ENCODE data around the gene C1QL4. TPM values are rescaled to one million over a fixed set of nuclear protein-coding genes. Genes with fewer than 3 reads are reported as not detected.

The C1QL4 gene
- total RNA-seq, 1 donor from 2014 or later = 2.0 TPM

DNA sequence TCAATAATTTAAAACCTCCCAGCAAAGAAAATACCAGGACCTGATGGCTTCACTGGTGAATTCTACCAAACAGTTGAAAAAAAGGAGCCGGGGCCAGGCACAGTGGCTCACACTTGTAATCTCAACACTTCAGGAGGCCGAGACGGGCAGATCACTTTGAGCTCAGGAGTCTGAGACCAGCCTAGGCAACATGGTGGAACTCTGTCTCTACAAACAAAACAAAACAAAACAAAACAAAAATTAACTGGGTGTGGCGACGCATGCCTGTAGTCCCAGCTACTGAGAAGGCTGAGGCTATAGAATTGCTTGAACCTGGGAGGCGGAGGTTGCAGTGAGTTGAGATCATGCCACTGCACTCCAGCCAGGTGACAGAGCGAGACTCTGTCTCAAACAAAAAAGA lies 27.6 kb downstream of the C1QL4 start:
- Histone ChIP-seq H3K4me1 (no peaks in the 10 kb centered on the region), H3K36me3 (no peaks in the 10 kb centered on the region), H3K27me3 (no peaks in the 10 kb centered on the region), H3K4me3 (no peak overlapping the region), H3K27ac (no peak overlapping the region), H3K9me3 (no peaks in the 10 kb centered on the region)
- TF ChIP-seq, protein P1, sequence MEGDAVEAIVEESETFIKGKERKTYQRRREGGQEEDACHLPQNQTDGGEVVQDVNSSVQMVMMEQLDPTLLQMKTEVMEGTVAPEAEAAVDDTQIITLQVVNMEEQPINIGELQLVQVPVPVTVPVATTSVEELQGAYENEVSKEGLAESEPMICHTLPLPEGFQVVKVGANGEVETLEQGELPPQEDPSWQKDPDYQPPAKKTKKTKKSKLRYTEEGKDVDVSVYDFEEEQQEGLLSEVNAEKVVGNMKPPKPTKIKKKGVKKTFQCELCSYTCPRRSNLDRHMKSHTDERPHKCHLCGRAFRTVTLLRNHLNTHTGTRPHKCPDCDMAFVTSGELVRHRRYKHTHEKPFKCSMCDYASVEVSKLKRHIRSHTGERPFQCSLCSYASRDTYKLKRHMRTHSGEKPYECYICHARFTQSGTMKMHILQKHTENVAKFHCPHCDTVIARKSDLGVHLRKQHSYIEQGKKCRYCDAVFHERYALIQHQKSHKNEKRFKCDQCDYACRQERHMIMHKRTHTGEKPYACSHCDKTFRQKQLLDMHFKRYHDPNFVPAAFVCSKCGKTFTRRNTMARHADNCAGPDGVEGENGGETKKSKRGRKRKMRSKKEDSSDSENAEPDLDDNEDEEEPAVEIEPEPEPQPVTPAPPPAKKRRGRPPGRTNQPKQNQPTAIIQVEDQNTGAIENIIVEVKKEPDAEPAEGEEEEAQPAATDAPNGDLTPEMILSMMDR (IDR thresholded peaks at IDR 0.05) = no peak
- no peak for TF ChIP-seq POLR2A (IDR thresholded peaks at IDR 0.05)
- TF ChIP-seq POLR2AphosphoS5 (IDR thresholded peaks at IDR 0.05; ENCODE audit: insufficient read depth in 1 of 2, low read depth in 1 of 2) = no peak
- DNase-seq (ENCODE audit: extremely low spot score in 2 of 2) = no peak
- intact Hi-C loops (cut with DNase I) = no loop called here

DNA sequence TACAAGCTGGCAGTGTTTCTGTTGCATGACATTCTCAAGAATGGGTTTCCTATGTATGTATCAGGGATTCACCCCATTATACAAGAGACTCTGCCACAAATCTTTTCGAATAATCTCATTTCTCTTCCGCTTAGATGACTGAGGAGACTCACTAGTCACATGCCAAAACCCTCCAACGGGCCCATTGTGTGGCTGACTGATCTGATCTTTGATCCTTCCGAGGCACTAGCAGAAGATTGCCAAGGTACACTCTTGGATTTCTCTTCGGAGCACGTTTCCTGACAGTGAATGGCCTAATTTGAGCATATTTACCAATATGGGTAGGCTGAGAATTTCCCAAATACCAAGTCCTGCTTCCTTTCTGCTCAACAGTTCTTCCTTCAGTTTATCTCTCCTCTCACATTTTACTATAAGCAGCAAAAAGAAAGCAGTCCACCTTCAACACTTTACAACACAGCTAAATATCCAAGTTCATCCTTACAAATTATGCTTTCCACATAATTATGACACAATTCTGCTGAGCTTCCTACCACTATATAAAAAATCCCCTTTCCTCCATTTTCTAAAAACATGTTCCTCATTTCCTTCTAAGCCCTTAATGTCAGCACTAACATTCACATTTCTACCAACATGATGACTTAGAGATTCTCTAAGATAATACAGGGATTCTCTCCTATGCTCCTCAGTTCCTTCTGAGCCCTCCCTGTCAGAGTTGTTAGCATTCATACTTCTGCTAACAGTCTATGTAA lies 31.1 kb downstream of the C1QL4 start:
- no peaks in the 10 kb centered on the region for H3K9me3 ChIP-seq
- TF ChIP-seq POLR2A (IDR thresholded peaks at IDR 0.05) (no peak), POLR2AphosphoS5 (IDR thresholded peaks at IDR 0.05; ENCODE audit: insufficient read depth in 1 of 2, low read depth in 1 of 2) (no peak)
- TF ChIP-seq, protein P1 (IDR thresholded peaks at IDR 0.05) = no peak
- no peaks in the 10 kb centered on the region for H3K36me3 ChIP-seq
- H3K4me1 ChIP-seq = no peaks in the 10 kb centered on the region
- no peak for DNase-seq (ENCODE audit: extremely low spot score in 2 of 2)
- H3K27ac ChIP-seq = no peak overlapping the region
- intact Hi-C loops (cut with DNase I) = no loop called here
- no peaks in the 10 kb centered on the region for H3K27me3 ChIP-seq
- H3K4me3 ChIP-seq = no peak overlapping the region

DNA sequence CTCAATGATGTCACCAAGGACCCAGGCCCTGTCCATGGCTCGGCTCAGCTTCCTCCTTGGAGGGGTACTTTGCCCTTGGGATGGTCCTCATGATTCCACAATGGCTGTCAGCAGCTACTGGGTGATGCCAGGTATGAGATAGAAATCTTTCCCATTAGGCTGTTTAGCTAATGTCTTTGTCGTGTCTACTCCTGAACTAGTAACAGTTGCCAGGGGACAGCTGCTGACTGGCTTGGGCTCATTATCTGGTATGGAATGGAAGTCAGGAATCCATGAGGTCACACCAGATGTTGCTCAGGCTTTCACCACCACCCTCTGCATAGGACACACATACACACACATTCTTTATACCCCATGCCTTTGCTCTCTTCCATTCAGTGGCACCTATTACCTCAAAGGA lies 32.8 kb downstream of the C1QL4 start:
- no peak for DNase-seq (ENCODE audit: extremely low spot score in 2 of 2)
- intact Hi-C loops (cut with DNase I) = no loop called here
- H3K36me3 ChIP-seq = no peaks in the 10 kb centered on the region
- H3K27me3 ChIP-seq = no peaks in the 10 kb centered on the region
- no peaks in the 10 kb centered on the region for H3K9me3 ChIP-seq
- TF ChIP-seq, protein P1 (IDR thresholded peaks at IDR 0.05) = no peak
- TF ChIP-seq POLR2A (IDR thresholded peaks at IDR 0.05) (no peak), POLR2AphosphoS5 (IDR thresholded peaks at IDR 0.05; ENCODE audit: insufficient read depth in 1 of 2, low read depth in 1 of 2) (no peak)
- no peak overlapping the region for H3K27ac ChIP-seq
- no peak overlapping the region for H3K4me3 ChIP-seq
- no peaks in the 10 kb centered on the region for H3K4me1 ChIP-seq

DNA sequence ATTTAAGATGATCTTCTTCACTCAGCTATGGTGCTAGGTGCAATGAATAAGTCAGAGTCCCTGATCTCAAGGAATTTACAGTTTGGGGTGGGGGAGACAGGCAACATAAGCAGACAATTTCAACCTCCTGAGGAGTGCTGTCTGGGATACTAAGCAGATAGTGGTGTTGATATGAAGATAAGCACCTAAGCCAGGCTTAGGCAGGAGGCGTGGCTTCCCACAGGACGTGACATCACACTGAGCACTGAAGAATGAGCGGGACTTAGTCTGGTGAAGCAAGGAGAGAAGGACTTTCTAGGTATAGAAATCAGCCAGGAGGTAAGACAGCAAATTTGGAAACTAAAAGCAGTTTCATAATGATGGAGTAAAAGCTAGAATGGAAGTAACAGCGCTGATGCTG lies 35.2 kb downstream of the C1QL4 start:
- TF ChIP-seq POLR2A (IDR thresholded peaks at IDR 0.05) (no peak), POLR2AphosphoS5 (IDR thresholded peaks at IDR 0.05; ENCODE audit: insufficient read depth in 1 of 2, low read depth in 1 of 2) (no peak)
- TF ChIP-seq, protein P1 (IDR thresholded peaks at IDR 0.05) = no peak
- H3K27ac ChIP-seq = no peak overlapping the region
- no peak for DNase-seq (ENCODE audit: extremely low spot score in 2 of 2)
- H3K4me3 ChIP-seq = no peak overlapping the region
- H3K27me3 ChIP-seq = peaks cover 9% of the 10 kb centered on the region
- H3K36me3 ChIP-seq = no peaks in the 10 kb centered on the region
- intact Hi-C loops (cut with DNase I) = no loop called here
- peaks cover 11% of the 10 kb centered on the region for H3K4me1 ChIP-seq
- no peaks in the 10 kb centered on the region for H3K9me3 ChIP-seq

DNA sequence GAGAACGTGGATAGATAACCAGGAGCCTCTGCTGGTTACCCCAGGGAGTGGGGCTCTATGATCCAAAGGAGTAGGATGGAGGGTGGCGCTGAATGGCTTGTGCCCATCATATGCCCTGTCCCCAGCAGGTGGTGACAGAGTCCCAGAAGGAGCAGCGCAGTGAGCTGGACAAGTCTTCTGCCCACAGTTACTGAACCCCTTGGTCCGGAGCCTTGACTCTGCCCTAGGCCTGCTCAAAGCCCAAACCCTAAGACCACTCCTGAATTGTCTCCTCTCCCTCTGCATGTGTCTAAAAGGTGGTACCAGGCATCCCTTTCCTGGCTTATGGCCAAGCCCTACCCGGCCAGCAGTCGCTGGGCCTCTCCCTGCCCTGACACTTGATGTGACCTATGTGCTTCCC lies 38.8 kb downstream of the C1QL4 start:
- Histone ChIP-seq H3K9me3 (no peaks in the 10 kb centered on the region), H3K4me1 (peaks cover 34% of the 10 kb centered on the region), H3K4me3 (no peak overlapping the region), H3K27ac (no peak overlapping the region), H3K27me3 (peaks cover 13% of the 10 kb centered on the region), H3K36me3 (no peaks in the 10 kb centered on the region)
- TF ChIP-seq, protein P1 (IDR thresholded peaks at IDR 0.05) = no peak
- TF ChIP-seq POLR2AphosphoS5 (IDR thresholded peaks at IDR 0.05; ENCODE audit: insufficient read depth in 1 of 2, low read depth in 1 of 2) (no peak), POLR2A (IDR thresholded peaks at IDR 0.05) (no peak)
- intact Hi-C loops (cut with DNase I) = no loop called here
- no peak for DNase-seq (ENCODE audit: extremely low spot score in 2 of 2)

Measured in vagina (tissue), 2 donors.